Inflammatory macrophage (primary cell): Measurements from ENCODE around the gene HYKK.
"Not testable (repeated sequence)": the region's sequence is repeated elsewhere in the genome, so short reads cannot be mapped to it uniquely, and the experiment has no call there.

Experiments
- DNase-seq, 2 donors: peaks; one replicate each; pipeline ENCODE4 v3.0.0-alpha.2; 2020 to 2022

The HYKK gene

GRCh38 chr15:78540141-78540870 is 32.9 kb downstream of the HYKK start, which contains the start of gene PSMA4:
PSMA4 (plus strand) TSS chr15:78540444; CDS start chr15:78541928, 1,484 bp downstream.
- DNase-seq, result peak; percentile 91 to 94

- peak in 1 of 2 donors; percentile 39 for DNase-seq
Observed at GRCh38 chr15:78540871-78541743, 33.7 kb downstream of the HYKK start.

DNA sequence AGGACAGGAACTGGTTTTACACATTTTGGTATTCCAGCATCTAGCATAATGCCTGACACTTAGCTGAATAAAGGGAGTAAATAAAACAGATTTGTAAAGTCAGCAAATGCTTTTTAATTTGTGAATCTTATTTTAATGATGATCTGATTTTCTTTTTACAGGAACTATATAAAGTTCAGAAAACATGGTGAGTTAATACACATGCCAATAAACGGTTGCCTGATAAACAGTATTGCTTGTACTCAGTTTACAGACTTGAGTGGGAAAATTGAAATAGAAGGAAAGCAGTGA is 34.3 kb downstream of the HYKK start:
- DNase-seq, result no peak

DNA sequence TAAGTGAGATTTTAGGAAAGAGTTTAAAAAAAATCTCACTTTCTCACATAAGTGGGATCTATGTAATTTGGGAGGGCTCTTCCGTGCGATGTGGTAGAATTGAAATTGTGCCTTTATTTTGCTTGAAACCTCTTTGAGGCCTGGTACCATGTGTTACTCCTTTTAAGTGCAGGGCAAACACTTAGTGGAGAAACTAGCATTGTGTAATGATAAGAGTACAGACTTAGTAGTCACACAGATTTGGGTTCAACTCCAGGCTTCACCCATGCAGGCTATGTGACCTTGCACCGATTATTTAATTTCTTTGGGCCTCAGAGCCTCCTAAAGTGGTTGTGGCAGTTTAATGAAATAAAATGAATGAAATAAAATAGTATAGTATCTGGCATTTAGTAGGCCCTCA is 35.3 kb downstream of the HYKK start:
- no peak for DNase-seq

DNA sequence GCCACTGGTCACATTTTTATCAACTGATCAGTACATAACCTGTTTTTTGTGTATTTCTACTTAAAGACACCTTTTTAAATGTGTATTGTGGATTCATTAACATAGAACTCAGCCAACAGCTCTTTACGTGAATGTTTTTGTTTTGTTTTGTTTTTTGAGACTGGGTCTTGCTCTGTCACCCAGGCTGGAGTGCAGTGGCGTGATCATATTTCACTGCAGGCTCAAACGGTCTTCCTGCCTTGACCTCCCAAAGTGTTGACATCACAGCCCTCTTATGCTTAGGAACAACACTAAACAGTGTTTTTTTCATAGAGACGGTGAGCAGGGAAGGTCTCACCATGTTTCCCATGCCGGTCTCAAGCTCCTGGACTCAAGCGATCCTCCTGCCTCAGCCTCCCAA is 42.8 kb downstream of the HYKK start:
- no peak for DNase-seq

GRCh38 chr15:78550815-78551214 is 43.4 kb downstream of the HYKK start:
- no peak for DNase-seq

DNA sequence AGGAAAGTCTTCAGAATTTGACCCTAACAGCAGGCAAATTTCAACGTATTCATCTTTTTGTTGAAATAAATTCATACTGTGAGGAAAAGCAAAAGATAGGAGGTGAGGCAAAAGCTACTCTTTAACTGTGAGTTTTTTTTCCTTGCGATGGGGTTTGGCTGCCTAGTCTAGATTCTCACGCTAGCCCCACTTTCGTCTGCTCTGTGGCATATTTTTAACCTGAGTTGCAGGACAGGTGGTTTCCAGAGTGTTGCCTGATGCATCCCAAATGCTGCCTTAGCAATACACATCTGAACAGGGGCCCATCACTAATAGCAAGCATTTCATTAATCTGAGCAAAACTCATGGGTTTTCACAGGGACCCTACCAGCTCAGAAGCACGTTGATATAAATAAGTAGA is 44.5 kb downstream of the HYKK start:
- no peak for DNase-seq

DNA sequence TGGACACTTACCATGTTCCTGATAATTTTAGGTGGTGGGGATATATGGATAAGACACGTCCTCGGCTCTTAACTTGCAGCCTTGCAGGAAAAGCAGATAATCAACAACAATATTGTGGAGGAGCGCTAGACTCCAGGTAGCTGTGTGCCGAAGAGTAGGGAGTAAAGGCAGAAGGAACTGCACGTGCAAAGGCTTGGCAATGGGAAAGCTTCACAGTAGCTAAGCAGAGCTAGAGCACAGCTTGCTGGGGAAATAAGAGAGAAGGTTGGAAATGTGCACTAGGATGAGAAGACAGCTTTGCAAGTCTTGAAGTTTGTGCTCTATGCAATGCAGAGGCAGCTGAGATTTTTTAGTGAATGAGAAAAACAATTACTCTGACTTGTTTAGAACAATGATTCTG is 45.2 kb downstream of the HYKK start:
- DNase-seq, result no peak

- DNase-seq, result not testable (repeated sequence)
Observed at GRCh38 chr15:78560201-78560600, 52.8 kb downstream of the HYKK start.

DNA sequence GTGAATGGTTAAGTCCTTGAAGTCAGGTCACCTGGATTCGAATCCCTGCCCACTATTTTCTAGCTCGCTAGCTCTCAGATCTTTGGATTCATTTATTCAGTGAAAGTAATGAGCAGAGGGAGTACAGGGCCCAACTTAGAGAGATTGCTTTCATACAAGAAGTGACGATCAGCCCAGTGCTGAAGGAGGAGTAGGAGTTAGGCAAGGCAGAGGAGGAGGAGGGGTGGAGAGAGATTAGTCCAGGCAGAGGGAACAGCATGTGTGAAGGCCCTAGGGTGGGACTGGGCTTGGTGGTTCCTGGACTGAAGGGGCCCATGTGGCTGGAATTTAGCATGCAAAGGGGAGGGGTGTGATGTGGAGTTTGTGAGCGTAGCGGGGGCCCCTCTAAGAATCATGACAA is 54.1 kb downstream of the HYKK start:
- DNase-seq, result no peak

DNA sequence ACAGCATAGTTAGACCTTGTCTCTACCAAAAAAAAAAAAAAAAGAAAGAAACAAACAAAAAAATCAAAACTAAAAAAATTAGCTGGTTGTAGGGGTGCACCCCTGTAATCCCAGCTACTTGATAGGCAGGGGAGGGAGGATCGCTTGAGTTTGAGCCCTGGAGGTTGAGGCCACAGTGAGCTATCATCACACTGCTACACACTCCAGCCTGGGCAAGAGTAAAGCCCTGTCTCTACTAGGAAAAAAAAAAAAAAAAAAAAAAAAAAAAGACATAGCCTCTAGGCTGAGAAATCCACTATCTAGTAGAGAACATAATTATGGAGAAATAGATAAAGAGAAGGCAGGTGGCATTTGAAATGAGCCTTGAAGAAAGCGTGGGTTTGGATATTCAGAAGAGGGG is 55.7 kb downstream of the HYKK start:
- no peak for DNase-seq

DNA sequence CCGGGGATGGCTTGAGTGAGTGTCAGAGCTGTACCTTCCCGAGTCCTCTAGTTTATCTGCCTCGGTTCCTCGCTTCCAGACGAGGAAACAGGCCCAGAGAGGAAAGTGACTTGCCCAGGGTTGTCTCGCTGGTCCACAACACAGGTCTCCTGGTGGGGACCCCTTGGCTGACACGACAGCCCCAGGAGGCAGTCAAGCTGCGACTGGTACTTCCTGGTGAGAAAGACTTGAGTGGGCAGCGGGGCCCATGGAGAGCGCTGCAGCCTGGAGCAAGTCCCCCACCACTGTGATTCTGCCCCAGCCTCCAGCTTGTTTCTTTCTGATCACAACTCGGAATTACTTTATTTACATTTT is 57.3 kb downstream of the HYKK start:
- DNase-seq, result no peak

DNA sequence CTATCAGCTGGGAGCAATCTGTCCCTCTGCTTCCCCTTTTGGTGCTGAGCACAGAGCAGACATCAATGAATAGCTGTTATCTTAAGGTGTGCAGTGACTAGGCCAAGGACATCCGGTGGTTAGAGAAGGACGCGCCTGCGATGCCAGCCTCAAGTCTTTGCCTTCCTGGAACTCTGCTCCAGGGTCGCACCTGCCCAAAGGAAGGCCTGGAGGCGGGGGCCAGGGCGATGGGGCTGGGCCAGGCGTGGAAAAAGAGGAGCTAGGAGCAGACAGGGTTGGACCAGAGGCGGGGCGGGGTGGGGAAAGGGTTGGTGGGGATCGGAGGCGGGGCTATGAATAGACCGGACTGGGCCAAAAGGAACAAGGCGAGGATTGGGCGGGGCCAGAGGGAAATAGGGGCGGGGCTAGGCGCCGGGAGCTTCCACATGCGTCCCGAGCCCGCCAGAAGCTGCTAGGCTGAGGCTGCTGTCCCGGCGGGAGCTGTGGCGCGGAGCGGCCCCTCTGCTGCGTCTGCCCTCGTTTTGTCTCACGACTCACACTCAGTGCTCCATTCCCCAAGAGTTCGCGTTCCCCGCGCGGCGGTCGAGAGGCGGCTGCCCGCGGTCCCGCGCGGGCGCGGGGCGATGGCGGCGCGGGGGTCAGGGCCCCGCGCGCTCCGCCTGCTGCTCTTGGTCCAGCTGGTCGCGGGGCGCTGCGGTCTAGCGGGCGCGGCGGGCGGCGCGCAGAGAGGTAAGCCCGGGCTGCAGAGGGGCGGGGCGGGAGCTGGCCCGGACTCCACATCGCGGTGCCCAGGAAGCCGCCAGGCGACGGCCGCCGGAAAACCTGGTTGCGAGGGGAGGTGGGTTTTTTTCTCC is 57.9 kb downstream of the HYKK start, which contains the start of gene CHRNA5:
CHRNA5 (plus strand) TSS at position 424 of the 854 bp plus-strand sequence; CDS start at position 624, 200 bp downstream.
- DNase-seq, result peak; percentile 64 to 84

GRCh38 chr15:78565951-78566774 is 58.8 kb downstream of the HYKK start:
- peak; percentile 11 to 15 for DNase-seq

- DNase-seq, result no peak
Observed at GRCh38 chr15:78567531-78567930, 60.2 kb downstream of the HYKK start.

GRCh38 chr15:78570710-78571109 is 63.3 kb downstream of the HYKK start:
- DNase-seq, result no peak

DNA sequence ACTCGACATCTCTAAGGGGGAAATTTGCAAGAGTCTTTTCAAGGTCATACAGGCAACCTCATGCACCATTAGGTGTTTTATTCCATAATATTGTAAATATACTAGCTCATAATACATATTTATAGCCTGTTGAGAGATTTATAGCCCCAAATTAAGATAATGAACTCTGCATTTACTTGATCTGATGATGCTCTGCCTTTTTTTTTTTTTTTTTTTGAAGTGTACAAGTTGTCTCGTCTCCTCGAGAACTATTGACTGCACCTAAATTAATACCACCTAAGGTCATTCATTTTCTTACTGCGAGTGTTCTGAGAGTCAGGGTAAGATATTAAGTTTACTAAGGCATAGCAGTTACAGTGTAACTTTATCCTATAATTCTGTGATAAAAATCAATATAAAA is 64.0 kb downstream of the HYKK start:
- no peak for DNase-seq

DNA sequence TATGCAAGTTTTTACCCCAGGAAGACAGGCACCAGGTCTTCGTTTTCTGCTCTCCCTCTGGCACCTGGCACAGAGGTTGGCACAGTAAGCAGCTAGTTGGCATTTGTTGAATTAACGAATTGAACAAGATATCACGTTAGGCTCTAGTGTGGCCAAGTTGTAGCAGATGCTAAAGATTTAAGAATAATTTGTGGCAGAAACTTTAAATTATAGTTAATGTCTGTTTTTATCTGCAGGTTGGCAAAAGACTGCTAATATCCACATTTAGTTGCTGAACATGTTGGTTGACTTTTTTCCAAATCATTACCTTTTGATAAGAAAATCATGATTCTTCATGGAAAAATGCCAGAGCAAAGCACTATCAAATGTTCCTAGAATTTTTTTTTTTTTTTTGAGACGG is 66.0 kb downstream of the HYKK start:
- DNase-seq, result no peak

GRCh38 chr15:78574944-78575343 is 67.6 kb downstream of the HYKK start:
- no peak for DNase-seq
